Astrocyte (in vitro differentiated cells and primary cell): ENCODE results near the gene CNPY3.

Experiments
- EZH2 ChIP-seq: IDR thresholded peaks from 2 replicates; pipeline ENCODE4 v1.6.1; 2012; ENCODE audit warnings: mild to moderate bottlenecking, low read length, inconsistent platforms; ENCODE audit not compliant: insufficient read depth
- TF ChIP-seq, protein P1 (sequence below): IDR thresholded peaks from 2 replicates; pipeline ENCODE4 v1.5.1; 2011; ENCODE audit warnings: low read depth, mild to moderate bottlenecking, inconsistent platforms, low read length, moderate library complexity; ENCODE audit not compliant: insufficient read depth

DNA sequence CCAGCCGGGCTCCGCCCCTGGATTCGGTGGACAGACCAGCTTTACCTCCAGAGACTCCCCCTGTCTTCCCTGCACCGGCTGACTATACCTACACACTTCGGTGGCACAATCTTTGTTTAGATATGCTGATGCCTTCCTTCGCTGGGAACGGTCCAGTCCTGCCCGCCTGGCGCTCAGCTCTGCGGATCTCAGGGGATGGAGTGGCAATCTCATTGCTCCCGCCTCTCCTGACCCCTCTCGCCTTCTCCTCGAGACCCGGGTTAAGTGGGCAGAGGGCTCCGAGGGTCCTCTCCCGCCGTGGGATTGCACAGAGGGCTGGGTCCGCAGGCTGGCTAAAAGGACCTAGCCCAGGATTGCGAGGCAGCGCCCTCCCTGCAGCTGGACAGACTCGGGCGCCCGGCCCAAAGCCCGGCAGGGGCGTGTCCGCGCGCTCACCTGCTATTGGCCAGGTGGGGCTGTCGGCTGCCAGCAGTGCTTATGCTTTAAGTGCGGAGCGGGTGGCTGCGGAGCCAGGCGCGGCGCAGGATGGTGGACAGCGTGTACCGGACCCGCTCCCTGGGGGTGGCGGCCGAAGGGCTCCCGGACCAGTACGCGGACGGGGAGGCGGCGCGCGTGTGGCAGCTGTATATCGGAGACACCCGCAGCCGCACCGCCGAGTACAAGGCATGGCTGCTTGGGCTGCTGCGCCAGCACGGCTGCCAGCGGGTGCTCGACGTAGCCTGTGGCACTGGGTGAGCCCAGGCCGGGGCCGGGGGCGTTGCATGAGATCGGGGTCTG, 31.2 kb downstream of the CNPY3 start, which contains the start of gene GNMT:
- TF ChIP-seq, protein P1, sequence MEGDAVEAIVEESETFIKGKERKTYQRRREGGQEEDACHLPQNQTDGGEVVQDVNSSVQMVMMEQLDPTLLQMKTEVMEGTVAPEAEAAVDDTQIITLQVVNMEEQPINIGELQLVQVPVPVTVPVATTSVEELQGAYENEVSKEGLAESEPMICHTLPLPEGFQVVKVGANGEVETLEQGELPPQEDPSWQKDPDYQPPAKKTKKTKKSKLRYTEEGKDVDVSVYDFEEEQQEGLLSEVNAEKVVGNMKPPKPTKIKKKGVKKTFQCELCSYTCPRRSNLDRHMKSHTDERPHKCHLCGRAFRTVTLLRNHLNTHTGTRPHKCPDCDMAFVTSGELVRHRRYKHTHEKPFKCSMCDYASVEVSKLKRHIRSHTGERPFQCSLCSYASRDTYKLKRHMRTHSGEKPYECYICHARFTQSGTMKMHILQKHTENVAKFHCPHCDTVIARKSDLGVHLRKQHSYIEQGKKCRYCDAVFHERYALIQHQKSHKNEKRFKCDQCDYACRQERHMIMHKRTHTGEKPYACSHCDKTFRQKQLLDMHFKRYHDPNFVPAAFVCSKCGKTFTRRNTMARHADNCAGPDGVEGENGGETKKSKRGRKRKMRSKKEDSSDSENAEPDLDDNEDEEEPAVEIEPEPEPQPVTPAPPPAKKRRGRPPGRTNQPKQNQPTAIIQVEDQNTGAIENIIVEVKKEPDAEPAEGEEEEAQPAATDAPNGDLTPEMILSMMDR: no peak
- peak; percentile 46 for TF ChIP-seq EZH2
